WTC11 (cell line): ENCODE measurements around the gene PLPP3. TPM values are rescaled to one million over a fixed set of nuclear protein-coding genes. Genes with fewer than 3 reads are reported as not detected.

ENCODE experiments used
- ATAC-seq: fragments of 200-7000 bp; cut with Tn5 transposase; 2 replicates; pipeline ENCODE4 v1.10.0; 2021; ENCODE audit warnings: mild to moderate bottlenecking, moderate library complexity
- CTCF ChIA-PET: fragments of 300-600 bp; sonication (Branson Sonifier 250); formaldehyde crosslinking; loops from one replicate; lab custom pipeline; 2021; ENCODE audit warnings: antibody characterized with exemption; lab: Charles Lee
- POLR2A ChIA-PET: fragments of 350-600 bp; sonication (Branson Sonifier 250); formaldehyde crosslinking; loops from one replicate; lab custom pipeline; 2021; ENCODE audit warnings: antibody characterized with exemption; lab: Charles Lee
- DNase-seq: peaks from one replicate; pipeline ENCODE4 v3.0.0; 2021; ENCODE audit warnings: low spot score
- H3K27ac Mint-ChIP-seq: 2 replicates; pipeline ENCODE4 v1.8.0; 2021; ENCODE audit warnings: mixed read lengths
- H3K27me3 Mint-ChIP-seq: 2 replicates; pipeline ENCODE4 v1.8.0; 2021; ENCODE audit warnings: low read depth, mild to moderate bottlenecking, moderate library complexity, mixed read lengths
- H3K36me3 Mint-ChIP-seq: 2 replicates; pipeline ENCODE4 v1.8.0; 2021; ENCODE audit warnings: mixed read lengths
- H3K4me1 Mint-ChIP-seq: 2 replicates; pipeline ENCODE4 v1.8.0; 2022; ENCODE audit warnings: mixed read lengths
- H3K4me3 Mint-ChIP-seq: 2 replicates; pipeline ENCODE4 v1.8.0; 2021; ENCODE audit warnings: mild to moderate bottlenecking, moderate library complexity, mixed read lengths
- H3K9me3 Mint-ChIP-seq: 2 replicates; pipeline ENCODE4 v1.8.0; 2021; ENCODE audit warnings: mixed read lengths
- ATF6 ChIP-seq: sonication (generic); formaldehyde crosslinking; IDR thresholded peaks from 2 replicates; pipeline ENCODE4 v1.8.1; 2023; ENCODE audit warnings: mild to moderate bottlenecking, missing genetic modification reagents
- CBFB ChIP-seq: sonication (generic); formaldehyde crosslinking; IDR thresholded peaks from 2 replicates; pipeline ENCODE4 v1.8.1; 2022; ENCODE audit warnings: mild to moderate bottlenecking, low read depth, missing genetic modification reagents
- CREB1 ChIP-seq: sonication (generic); formaldehyde crosslinking; IDR thresholded peaks from 2 replicates; pipeline ENCODE4 v1.8.0; 2023; ENCODE audit warnings: mild to moderate bottlenecking, missing genetic modification reagents
- EMX1 ChIP-seq: fragments of 250-450 bp; sonication (Bioruptor Pico); IDR thresholded peaks from 2 replicates; pipeline ENCODE4 v1.8.0; 2021; ENCODE audit warnings: mild to moderate bottlenecking
- ESRRA ChIP-seq: sonication (generic); formaldehyde crosslinking; IDR thresholded peaks from 2 replicates; pipeline ENCODE4 v1.8.1; 2022; ENCODE audit warnings: mild to moderate bottlenecking, missing genetic modification reagents, borderline replicate concordance
- FOXP1 ChIP-seq: sonication (generic); formaldehyde crosslinking; IDR thresholded peaks from 2 replicates; pipeline ENCODE4 v1.8.0; 2022; ENCODE audit warnings: missing genetic modification reagents, mild to moderate bottlenecking, moderate library complexity, borderline replicate concordance
- GABPB1 ChIP-seq: sonication (generic); formaldehyde crosslinking; IDR thresholded peaks from 2 replicates; pipeline ENCODE4 v1.8.1; 2023; ENCODE audit warnings: mild to moderate bottlenecking, missing genetic modification reagents
- JUN ChIP-seq: sonication (generic); formaldehyde crosslinking; IDR thresholded peaks from 2 replicates; pipeline ENCODE4 v1.8.0; 2023; ENCODE audit warnings: mild to moderate bottlenecking, missing genetic modification reagents
- NFYB ChIP-seq: sonication (generic); formaldehyde crosslinking; conservative IDR thresholded peaks from 2 replicates; pipeline ENCODE4 v1.8.0; 2022; ENCODE audit warnings: low read depth, missing genetic modification reagents
- NR2C2 ChIP-seq: sonication (generic); formaldehyde crosslinking; IDR thresholded peaks from 2 replicates; pipeline ENCODE4 v1.8.0; 2022; ENCODE audit warnings: mild to moderate bottlenecking, missing genetic modification reagents
- OVOL2 ChIP-seq: fragments of 250-450 bp; sonication (Bioruptor Pico); IDR thresholded peaks from 2 replicates; pipeline ENCODE4 v1.9.0; 2021; ENCODE audit warnings: mild to moderate bottlenecking, borderline replicate concordance
- RELA ChIP-seq: sonication (generic); formaldehyde crosslinking; IDR thresholded peaks from 2 replicates; pipeline ENCODE4 v1.8.1; 2022; ENCODE audit warnings: missing genetic modification reagents, mild to moderate bottlenecking, borderline replicate concordance
- RORB ChIP-seq: fragments of 250-450 bp; sonication (Bioruptor Pico); IDR thresholded peaks from 2 replicates; pipeline ENCODE4 v1.9.0; 2021; ENCODE audit warnings: mild to moderate bottlenecking
- TEAD1 ChIP-seq: sonication (generic); formaldehyde crosslinking; IDR thresholded peaks from 2 replicates; pipeline ENCODE4 v1.8.0; 2022; ENCODE audit warnings: mild to moderate bottlenecking, missing genetic modification reagents
- TEAD4 ChIP-seq: sonication (generic); formaldehyde crosslinking; IDR thresholded peaks from 2 replicates; pipeline ENCODE4 v1.8.0; 2022; ENCODE audit warnings: mild to moderate bottlenecking, missing genetic modification reagents
- ZBTB43 ChIP-seq: sonication (generic); formaldehyde crosslinking; IDR thresholded peaks from 2 replicates; pipeline ENCODE4 v1.8.1; 2023; ENCODE audit warnings: mild to moderate bottlenecking, missing genetic modification reagents
- ZMAT4 ChIP-seq: fragments of 250-450 bp; sonication (Bioruptor Pico); IDR thresholded peaks from 2 replicates; pipeline ENCODE4 v1.9.0; 2021; ENCODE audit warnings: mild to moderate bottlenecking
- ZNF396 ChIP-seq: fragments of 250-450 bp; sonication (Bioruptor Pico); IDR thresholded peaks from 2 replicates; pipeline ENCODE4 v1.8.0; 2021; ENCODE audit warnings: mild to moderate bottlenecking, moderate library complexity, borderline replicate concordance
- ZNF425 ChIP-seq: fragments of 250-450 bp; sonication (Bioruptor Pico); conservative IDR thresholded peaks from 2 replicates; pipeline ENCODE4 v1.9.0; 2021; ENCODE audit warnings: mild to moderate bottlenecking
- ZNF512 ChIP-seq: sonication (generic); formaldehyde crosslinking; IDR thresholded peaks from 2 replicates; pipeline ENCODE4 v1.8.1; 2022; ENCODE audit warnings: missing genetic modification reagents, borderline replicate concordance
- ZSCAN18 ChIP-seq: fragments of 250-450 bp; sonication (Bioruptor Pico); IDR thresholded peaks from 2 replicates; pipeline ENCODE4 v2.1.2; 2022; ENCODE audit warnings: mild to moderate bottlenecking, moderate library complexity
- total RNA-seq: library from RNA; stranded (reverse); gene quantifications from 3 replicates; pipeline ENCODE4 v1.2.3, GENCODE V29; 2021

PLPP3 gene
- total RNA-seq, 1 experiment from 2014 or later = 31.0 TPM

- DNase-seq (peak; percentile 23), ATAC-seq (peak; percentile 42)
- CTCF ChIA-PET = no interaction called here
These were observed 129.2 kb downstream of the PLPP3 start for GRCh38 chr1:56450004-56450666.

GRCh38 chr1:56448529-56449300 is 130.6 kb downstream of the PLPP3 start:
- H3K27me3 Mint-ChIP-seq = no peaks in the 10 kb centered on the region; the same call in 1 of the 2 replicates
- ChIA-PET CTCF (interaction anchor here (1.1 to 1.2 kb wide), 2 partner anchors 13 to 18 kb away, joined by 3 read pairs; no protein-coding TSS in a partner anchor), POLR2A (no interaction called here)
- no peaks in the 10 kb centered on the region for H3K36me3 Mint-ChIP-seq
- no peaks in the 10 kb centered on the region for H3K9me3 Mint-ChIP-seq
- peaks cover 49% of the 10 kb centered on the region for H3K4me1 Mint-ChIP-seq
- H3K4me3 Mint-ChIP-seq = no peak overlapping the region
- no peak for DNase-seq
- ATAC-seq = no peak
- TF ChIP-seq ZNF396 (CRISPR knock-in tag) = no peak
- TF ChIP-seq ATF6 (CRISPR knock-in tag) = no peak
- no peak for TF ChIP-seq NR2C2
- no peak for TF ChIP-seq JUN (CRISPR knock-in tag)
- no peak for TF ChIP-seq ZSCAN18
- no peak for TF ChIP-seq CBFB
- TF ChIP-seq GABPB1 = no peak
- TF ChIP-seq OVOL2 (CRISPR knock-in tag) = no peak
- TF ChIP-seq ZNF512 (CRISPR knock-in tag) = no peak
- no peak for TF ChIP-seq EMX1 (CRISPR knock-in tag)
- TF ChIP-seq NFYB = no peak
- TF ChIP-seq CREB1 (CRISPR knock-in tag) = no peak
- no peak for TF ChIP-seq RELA
- no peak for TF ChIP-seq RORB (CRISPR knock-in tag)
- no peak for TF ChIP-seq TEAD4
- TF ChIP-seq ESRRA (CRISPR knock-in tag) = no peak
- no peak for TF ChIP-seq FOXP1 (CRISPR knock-in tag)
- no peak for TF ChIP-seq ZNF425 (CRISPR knock-in tag)
- no peak for TF ChIP-seq ZBTB43
- H3K27ac Mint-ChIP-seq = no peak overlapping the region

More at GRCh38 chr1:56450004-56450666, 129.2 kb downstream of the PLPP3 start:
- H3K27me3 Mint-ChIP-seq = no peaks in the 10 kb centered on the region; the same call in 1 of the 2 replicates
- peaks cover 50% of the 10 kb centered on the region for H3K4me1 Mint-ChIP-seq
- H3K9me3 Mint-ChIP-seq = no peaks in the 10 kb centered on the region
- TF ChIP-seq ZMAT4 (CRISPR knock-in tag) (no peak), ESRRA (CRISPR knock-in tag) (no peak), TEAD1 (CRISPR knock-in tag) (peak; percentile 63; the same call in 1 of the 2 replicates)
- no peak overlapping the region for H3K4me3 Mint-ChIP-seq
- H3K36me3 Mint-ChIP-seq = no peaks in the 10 kb centered on the region
- H3K27ac Mint-ChIP-seq = no peak overlapping the region
- POLR2A ChIA-PET = interaction anchor here (0.5 kb wide), 1 partner anchor 18 kb away, joined by 3 read pairs; no protein-coding TSS in a partner anchor
